Psoas muscle (tissue), 8 donors: ENCODE data around the gene SPTAN1. TPM values are rescaled to one million over a fixed set of nuclear protein-coding genes. Genes with fewer than 3 reads are reported as not detected.

ENCODE experiments used
- ATAC-seq, 4 donors: fragments of 200-7000 bp; cut with Tn5 transposase; one replicate each; pipeline ENCODE4 v1.9.1; 2020; ENCODE audit warnings: moderate library complexity in 3 of 4, mild to moderate bottlenecking in 2 of 4
- DNase-seq, 2 donors: peaks; one replicate each; pipeline ENCODE4 v3.0.0-alpha.2; 2020
- H3K27ac ChIP-seq: fragments of 200-600 bp; one replicate; pipeline ENCODE4 v1.8.0; 2022
- H3K27me3 ChIP-seq, 3 donors: fragments of 200-600 bp in 1 of 3; one replicate each; pipeline versions ENCODE4 v1.6.1 to v1.8.0; 2013 to 2022; ENCODE audit warnings: low read length in 2 of 3, mild to moderate bottlenecking in 2 of 3, moderate library complexity in 1 of 3; ENCODE audit not compliant: insufficient read depth in 3 of 3
- H3K36me3 ChIP-seq, 2 donors: fragments of 200-600 bp in 1 of 2; one replicate each; pipeline versions ENCODE4 v1.6.1 to v1.8.0; 2013 to 2022; ENCODE audit warnings: low read depth in 1 of 2, mild to moderate bottlenecking in 1 of 2, moderate library complexity in 1 of 2; ENCODE audit not compliant: insufficient read depth in 1 of 2
- H3K4me1 ChIP-seq: fragments of 200-600 bp; one replicate; pipeline ENCODE4 v1.8.0; 2022
- H3K4me3 ChIP-seq: fragments of 200-600 bp; one replicate; pipeline ENCODE4 v1.8.0; 2022; ENCODE audit warnings: mild to moderate bottlenecking
- H3K9me3 ChIP-seq: fragments of 200-600 bp; one replicate; pipeline ENCODE4 v1.8.0; 2022
- WGBS, 3 donors: extraction: QIAGEN DNeasy Blood & Tissue Kit; methylation state at CpG; one replicate each; pipeline versions ENCODE4 v1.1.6 to v1.1.7; 2013; 5-methylcytosine and 5-hydroxymethylcytosine counted together
- intact Hi-C, 2 donors: fragments of 100-400 bp; cut with DNase I; formaldehyde crosslinking; loops; one replicate each; pipeline versions ENCODE4 v1.11.0 to v1.14.2; 2022
- polyA plus RNA-seq, 3 donors: library from polyadenylated mRNA; stranded (reverse); fragments of 200-250 nt; gene quantifications; one replicate each; pipeline ENCODE4 v1.2.3, GENCODE V29; 2013
- total RNA-seq, 4 donors: library from RNA; stranded (reverse); fragmentation: NEBNext Ultra II Directional in 2 of 4; extraction: Animal tissue kit (Norgen Biotek cat#: 25700) in 2 of 4; gene quantifications; one replicate each; pipeline versions ENCODE4 v1.2.1 to v1.2.4, GENCODE V29; 2021 to 2023
- TF ChIP-seq, protein P1 (sequence below): fragments of 200-600 bp; IDR thresholded peaks from one replicate; pipeline ENCODE4 v1.8.0; 2022; ENCODE audit warnings: antibody characterized with exemption
- donor health status: healthy with polysubstance abuse.
- donor health status: DM: no; HTN: no; CAD: no; lungs with moderate emphysema.
- donor health status: Bipolar disorder and iron deficiency.
- donor health status: healthy.
- donor health status: DM: yes; HTN: yes; CAD: no.
- donor health status: DM: no; HTN: no; CAD: no.
- donor health status: DM: no; HTN: no; CAD: no.
- donor health status: DM: yes; HTN: yes; CAD: no.

Gene SPTAN1
- total and polyA plus RNA-seq, 7 donors, result 18.1 to 91.4 (median 42.6) TPM

DNA sequence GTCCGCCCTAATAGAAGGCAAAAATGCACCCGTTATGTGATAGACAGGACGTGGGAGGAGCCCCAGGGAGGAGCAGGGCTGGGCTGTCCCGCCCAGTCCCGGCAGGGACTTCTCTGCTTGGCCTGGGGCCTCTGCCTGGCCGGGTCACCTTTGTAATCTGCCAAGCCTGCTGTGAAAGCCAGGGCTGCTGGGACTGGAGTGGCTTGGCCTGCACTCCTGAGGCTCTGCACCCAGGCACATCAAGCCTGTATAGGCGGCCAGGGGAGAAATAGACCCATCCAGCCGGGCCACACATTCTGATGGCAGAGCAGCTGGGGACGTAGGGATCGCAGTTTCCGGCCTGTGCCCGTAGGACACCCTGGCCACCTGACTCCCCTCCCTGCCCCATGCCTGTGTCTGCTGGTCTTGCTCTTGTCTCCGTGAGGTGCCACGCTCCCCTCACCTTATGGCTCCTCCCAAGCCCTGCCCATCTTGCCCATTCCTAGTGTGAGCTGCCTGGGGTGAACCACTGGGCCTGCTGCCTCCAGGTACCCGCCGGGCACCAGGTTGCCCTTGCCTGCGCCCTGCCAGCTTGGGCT, 76.2 kb downstream of the SPTAN1 start:
- intact Hi-C loops, result no loop called here
- H3K4me1 ChIP-seq, result peaks cover 17% of the 10 kb centered on the region
- H3K36me3 ChIP-seq, result peaks cover 6 to 96% of the 10 kb centered on the region in 2 donors
- H3K27ac ChIP-seq, result peak overlapping the region; percentile 63
- no peaks in the 10 kb centered on the region for H3K9me3 ChIP-seq
- TF ChIP-seq, protein P1, sequence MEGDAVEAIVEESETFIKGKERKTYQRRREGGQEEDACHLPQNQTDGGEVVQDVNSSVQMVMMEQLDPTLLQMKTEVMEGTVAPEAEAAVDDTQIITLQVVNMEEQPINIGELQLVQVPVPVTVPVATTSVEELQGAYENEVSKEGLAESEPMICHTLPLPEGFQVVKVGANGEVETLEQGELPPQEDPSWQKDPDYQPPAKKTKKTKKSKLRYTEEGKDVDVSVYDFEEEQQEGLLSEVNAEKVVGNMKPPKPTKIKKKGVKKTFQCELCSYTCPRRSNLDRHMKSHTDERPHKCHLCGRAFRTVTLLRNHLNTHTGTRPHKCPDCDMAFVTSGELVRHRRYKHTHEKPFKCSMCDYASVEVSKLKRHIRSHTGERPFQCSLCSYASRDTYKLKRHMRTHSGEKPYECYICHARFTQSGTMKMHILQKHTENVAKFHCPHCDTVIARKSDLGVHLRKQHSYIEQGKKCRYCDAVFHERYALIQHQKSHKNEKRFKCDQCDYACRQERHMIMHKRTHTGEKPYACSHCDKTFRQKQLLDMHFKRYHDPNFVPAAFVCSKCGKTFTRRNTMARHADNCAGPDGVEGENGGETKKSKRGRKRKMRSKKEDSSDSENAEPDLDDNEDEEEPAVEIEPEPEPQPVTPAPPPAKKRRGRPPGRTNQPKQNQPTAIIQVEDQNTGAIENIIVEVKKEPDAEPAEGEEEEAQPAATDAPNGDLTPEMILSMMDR, result no peak
- WGBS, 3 donors, result 29 to 40% (median 30%) methylated on average over 15 to 17 of the region's 17 CpGs
- H3K27me3 ChIP-seq, result no peaks in the 10 kb centered on the region
- no peak overlapping the region for H3K4me3 ChIP-seq
- peak; percentile 93 to 98 (median 95) for ATAC-seq
- peak; percentile 82 to 91 for DNase-seq

DNA sequence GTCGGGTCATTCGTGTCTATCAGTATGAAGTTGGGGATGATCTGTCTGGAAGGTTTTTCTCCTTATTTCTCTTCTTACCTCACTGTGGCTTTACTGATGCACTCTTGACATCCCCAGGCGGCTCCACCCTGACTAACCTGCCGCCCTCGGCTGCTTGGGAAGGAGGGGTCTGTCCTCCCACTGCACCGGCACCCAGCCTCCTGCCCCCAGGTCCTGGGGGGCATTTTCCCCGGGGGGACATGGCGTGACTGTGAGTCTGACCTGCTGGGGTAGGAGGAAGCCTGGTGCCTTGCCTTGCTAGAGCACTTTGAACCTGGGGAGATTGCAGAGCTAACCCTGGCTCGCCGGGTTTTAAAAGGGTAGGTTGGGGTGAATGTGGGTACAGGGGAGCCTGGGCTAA, 76.7 kb downstream of the SPTAN1 start:
- ATAC-seq, result no peak
- Histone ChIP-seq H3K27ac (peak overlapping the region; percentile 63), H3K36me3 (peaks cover 8 to 98% of the 10 kb centered on the region in 2 donors), H3K27me3 (no peaks in the 10 kb centered on the region), H3K4me3 (no peak overlapping the region), H3K4me1 (peaks cover 17% of the 10 kb centered on the region), H3K9me3 (no peaks in the 10 kb centered on the region)
- intact Hi-C loops, result no loop called here
- WGBS, 3 donors, result 77 to 85% (median 77%) methylated on average over 10 of the region's 10 CpGs
- DNase-seq, result no peak
- TF ChIP-seq, protein P1, result no peak

DNA sequence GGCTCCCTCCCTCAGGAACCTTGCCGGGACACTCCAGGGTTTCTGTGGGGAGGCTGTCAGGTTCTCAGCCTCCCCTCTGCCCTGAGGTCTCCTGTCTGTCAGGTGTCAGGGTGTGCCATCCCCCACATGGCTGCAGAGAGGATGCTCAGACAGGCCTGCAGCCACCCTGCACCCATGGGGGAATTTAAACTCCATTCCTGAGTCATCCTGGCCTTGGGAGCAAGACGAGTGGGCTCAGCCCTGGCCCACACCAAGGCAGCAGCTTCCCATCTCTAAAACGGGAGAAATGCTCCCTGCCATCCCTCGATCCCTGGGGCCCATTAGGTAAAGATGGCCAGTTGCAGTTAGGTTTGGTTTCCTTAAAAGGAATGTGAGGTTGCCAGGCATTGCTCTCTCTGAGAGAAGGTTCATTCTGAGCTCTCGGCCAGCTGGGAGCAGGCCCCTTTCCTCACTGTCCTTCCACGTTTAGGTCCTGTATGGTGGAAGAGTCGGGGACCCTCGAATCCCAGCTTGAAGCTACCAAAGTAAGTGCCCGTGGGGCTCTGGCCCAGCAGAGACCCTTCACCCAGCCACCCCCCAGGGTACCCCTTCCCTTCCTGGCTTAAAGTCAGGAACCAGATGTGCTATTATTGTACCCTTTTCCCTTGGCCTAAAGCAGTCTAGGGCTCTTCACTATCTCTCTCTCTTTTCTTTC, 77.6 kb downstream of the SPTAN1 start:
- ATAC-seq, result no peak
- Histone ChIP-seq H3K27ac (no peak overlapping the region), H3K4me1 (peaks cover 21% of the 10 kb centered on the region), H3K4me3 (no peak overlapping the region), H3K36me3 (peaks cover 8 to 89% of the 10 kb centered on the region in 2 donors), H3K27me3 (no peaks in the 10 kb centered on the region), H3K9me3 (no peaks in the 10 kb centered on the region)
- intact Hi-C loops, result no loop called here
- WGBS, 3 donors, result 70 to 73% (median 72%) methylated on average over 9 of the region's 9 CpGs
- no peak for DNase-seq
- TF ChIP-seq, protein P1, result no peak

DNA sequence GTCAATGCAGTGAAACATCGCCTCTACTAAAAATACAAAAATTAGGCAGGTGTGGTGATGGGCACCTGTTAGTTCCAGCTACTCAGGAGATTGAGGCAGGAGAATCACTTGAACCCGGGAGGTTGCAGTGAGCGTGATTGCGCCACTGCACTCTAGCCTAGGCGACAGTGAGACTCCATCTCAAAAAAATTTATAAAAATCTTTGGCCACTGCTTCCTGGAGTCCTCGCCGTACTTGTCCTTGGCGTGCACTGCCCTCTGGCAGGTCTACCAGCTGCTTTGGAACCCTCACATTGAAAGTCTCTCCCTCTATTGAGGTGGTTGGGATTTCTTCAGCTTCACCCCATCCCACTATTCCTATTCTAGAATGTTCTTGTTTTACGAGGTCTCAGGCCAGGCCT, 79.2 kb downstream of the SPTAN1 start:
- TF ChIP-seq, protein P1, result no peak
- Histone ChIP-seq H3K4me3 (no peak overlapping the region), H3K9me3 (no peaks in the 10 kb centered on the region), H3K27me3 (no peaks in the 10 kb centered on the region), H3K36me3 (peaks cover 8 to 73% of the 10 kb centered on the region in 2 donors), H3K27ac (no peak overlapping the region), H3K4me1 (peaks cover 30% of the 10 kb centered on the region)
- ATAC-seq, result no peak
- intact Hi-C loops, result no loop called here
- DNase-seq, result no peak
- WGBS, 3 donors, result 93 to 94% (median 93%) methylated on average over 9 of the region's 9 CpGs
